Neural cell (in vitro differentiated cells): Measurements from ENCODE around the gene AFF3. TPM values are rescaled to one million over a fixed set of nuclear protein-coding genes. Genes with fewer than 3 reads are reported as not detected.

Source experiments
- H2AFZ ChIP-seq: fragments of 200-600, 300-800 bp; sonication (generic), shearing (Covaris generic); 2 replicates; pipeline ENCODE4 v1.6.0; 2014; ENCODE audit warnings: low read depth, mild to moderate bottlenecking, antibody characterized with exemption, low read length, moderate library complexity
- H3F3A ChIP-seq: fragments of 200-600 bp; shearing (Covaris generic); 2 replicates; pipeline ENCODE4 v1.6.1; 2016; ENCODE audit warnings: mild to moderate bottlenecking, moderate library complexity, mixed read lengths, antibody characterized with exemption, low read length; ENCODE audit not compliant: insufficient read depth, poor library complexity, severe bottlenecking
- H3K27ac ChIP-seq: fragments of 200-600, 300-800 bp; sonication (generic), shearing (Covaris generic); 2 replicates; pipeline ENCODE4 v1.5.1; 2014; ENCODE audit warnings: mild to moderate bottlenecking, low read length, moderate library complexity
- H3K27me3 ChIP-seq: fragments of 300-800, 200-600 bp; sonication (generic), shearing (Covaris generic); 2 replicates; pipeline ENCODE4 v1.6.0; 2014; ENCODE audit warnings: mild to moderate bottlenecking, low read depth, low read length, moderate library complexity; ENCODE audit not compliant: insufficient read depth
- H3K36me3 ChIP-seq: fragments of 300-800, 200-600 bp; sonication (generic), shearing (Covaris generic); 2 replicates; pipeline ENCODE4 v1.5.1; 2014; ENCODE audit warnings: mild to moderate bottlenecking, antibody characterized with exemption, low read length, moderate library complexity; ENCODE audit not compliant: insufficient read depth
- H3K4me2 ChIP-seq: fragments of 300-800, 200-600 bp; sonication (generic), shearing (Covaris generic); 2 replicates; pipeline ENCODE4 v1.6.0; 2014; ENCODE audit warnings: mild to moderate bottlenecking, low read length
- H3K4me3 ChIP-seq: fragments of 300-800, 200-600 bp; sonication (generic), shearing (Covaris generic); 2 replicates; pipeline ENCODE4 v1.5.1; 2014; ENCODE audit warnings: mild to moderate bottlenecking, low read length, moderate library complexity
- H3K79me2 ChIP-seq: fragments of 200-600 bp; shearing (Covaris generic); replicated peaks from 2 replicates; pipeline ENCODE4 v1.6.0; 2014; ENCODE audit warnings: mild to moderate bottlenecking, low read length, moderate library complexity; ENCODE audit not compliant: insufficient read depth
- H3K9ac ChIP-seq: fragments of 300-800, 200-600 bp; sonication (generic), shearing (Covaris generic); 2 replicates; pipeline ENCODE4 v1.6.1; 2016; ENCODE audit warnings: mild to moderate bottlenecking, low read length, mixed read lengths
- H3K9me2 ChIP-seq: fragments of 200-600 bp; shearing (Covaris generic); 2 replicates; pipeline ENCODE4 v1.6.1; 2016; ENCODE audit warnings: mild to moderate bottlenecking, low read length, mixed read lengths; ENCODE audit not compliant: insufficient read depth
- H3K9me3 ChIP-seq: fragments of 200-600, 300-800 bp; sonication (generic), shearing (Covaris generic); 2 replicates; pipeline ENCODE4 v1.6.1; 2016; ENCODE audit warnings: mild to moderate bottlenecking, mixed run types, low read length, moderate library complexity, mixed read lengths
- H4K20me1 ChIP-seq: fragments of 200-600 bp; shearing (Covaris generic); 2 replicates; pipeline ENCODE4 v1.6.1; 2016; ENCODE audit warnings: mild to moderate bottlenecking, mixed run types; ENCODE audit not compliant: insufficient read depth
- EP300 ChIP-seq: fragments of 450-650 bp; conservative IDR thresholded peaks from 2 replicates; pipeline ENCODE4 v1.6.1; 2014; ENCODE audit warnings: antibody characterized with exemption, mild to moderate bottlenecking, moderate library complexity; ENCODE audit not compliant: poor library complexity, severe bottlenecking
- EZH2 ChIP-seq: fragments of 200-600, 300-800 bp; shearing (Covaris generic), sonication (generic); IDR thresholded peaks from 2 replicates; pipeline ENCODE4 v1.6.1; 2014; ENCODE audit warnings: antibody characterized with exemption, low read length, borderline replicate concordance, mild to moderate bottlenecking; ENCODE audit not compliant: insufficient read depth, poor library complexity, severe bottlenecking
- POLR2AphosphoS5 ChIP-seq: IDR thresholded peaks from 2 replicates; pipeline ENCODE4 v1.6.1; 2012
- RAD21 ChIP-seq: fragments of 450-650 bp; conservative IDR thresholded peaks from 2 replicates; pipeline ENCODE4 v1.6.1; 2014; ENCODE audit warnings: antibody characterized with exemption, mild to moderate bottlenecking, moderate library complexity
- SMC3 ChIP-seq: fragments of 450-650 bp; conservative IDR thresholded peaks from 2 replicates; pipeline ENCODE4 v1.6.1; 2014; ENCODE audit warnings: antibody characterized with exemption, mild to moderate bottlenecking, moderate library complexity; ENCODE audit not compliant: poor library complexity
- TAF1 ChIP-seq: IDR thresholded peaks from 2 replicates; pipeline ENCODE4 v1.6.1; 2012; ENCODE audit warnings: low read depth
- polyA plus RNA-seq: library from polyadenylated mRNA; depleted of rRNA; stranded (reverse); fragments of >200 nt; gene quantifications from 2 replicates; pipeline ENCODE4 v1.2.3, GENCODE V29; 2014
- TF ChIP-seq, protein P1 (sequence below): fragments of 450-650 bp; IDR thresholded peaks from 2 replicates; pipeline ENCODE4 v1.5.1; 2014; ENCODE audit warnings: antibody characterized with exemption, mild to moderate bottlenecking, moderate library complexity; ENCODE audit not compliant: poor library complexity, severe bottlenecking
- TF ChIP-seq, protein P2 (sequence below): IDR thresholded peaks from 2 replicates; pipeline ENCODE4 v1.6.1; 2012; ENCODE audit warnings: borderline replicate concordance

Gene AFF3
- polyA plus RNA-seq, 1 donor from 2014 or later: 5.1 TPM

DNA sequence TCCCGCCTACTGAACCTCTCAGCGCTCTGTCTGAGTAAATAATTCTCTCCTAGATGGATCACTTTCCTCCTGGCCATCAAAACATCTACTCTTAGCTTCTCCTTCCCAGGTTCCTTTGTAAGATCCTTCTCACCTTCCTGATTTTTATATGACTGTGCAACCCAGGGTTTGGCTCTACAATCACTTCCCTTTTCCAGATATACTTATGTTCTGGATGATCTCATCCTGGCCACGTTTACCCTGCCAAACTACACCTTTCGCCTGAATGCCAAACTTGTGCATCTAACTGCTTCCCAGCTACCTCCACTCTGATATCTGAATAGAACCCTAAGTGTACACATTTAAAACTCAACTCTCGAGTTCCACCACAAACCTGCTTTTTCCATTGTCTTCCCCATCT lies 362.1 kb downstream of the AFF3 start:
- no peaks in the 10 kb centered on the region for H3K36me3 ChIP-seq
- no peaks in the 10 kb centered on the region for H3K27me3 ChIP-seq
- no peak overlapping the region for H3K9ac ChIP-seq
- no peaks in the 10 kb centered on the region for H3K9me2 ChIP-seq
- no peak overlapping the region for H3K4me3 ChIP-seq
- no peaks in the 10 kb centered on the region for H3K79me2 ChIP-seq
- no peak overlapping the region for H3K4me2 ChIP-seq
- H2AFZ ChIP-seq: no peak overlapping the region
- no peaks in the 10 kb centered on the region for H3F3A ChIP-seq
- no peaks in the 10 kb centered on the region for H4K20me1 ChIP-seq
- H3K27ac ChIP-seq: no peak overlapping the region
- TF ChIP-seq SMC3 (no peak), RAD21 (no peak), TAF1 (no peak), POLR2AphosphoS5 (no peak)
- TF ChIP-seq, protein P1, sequence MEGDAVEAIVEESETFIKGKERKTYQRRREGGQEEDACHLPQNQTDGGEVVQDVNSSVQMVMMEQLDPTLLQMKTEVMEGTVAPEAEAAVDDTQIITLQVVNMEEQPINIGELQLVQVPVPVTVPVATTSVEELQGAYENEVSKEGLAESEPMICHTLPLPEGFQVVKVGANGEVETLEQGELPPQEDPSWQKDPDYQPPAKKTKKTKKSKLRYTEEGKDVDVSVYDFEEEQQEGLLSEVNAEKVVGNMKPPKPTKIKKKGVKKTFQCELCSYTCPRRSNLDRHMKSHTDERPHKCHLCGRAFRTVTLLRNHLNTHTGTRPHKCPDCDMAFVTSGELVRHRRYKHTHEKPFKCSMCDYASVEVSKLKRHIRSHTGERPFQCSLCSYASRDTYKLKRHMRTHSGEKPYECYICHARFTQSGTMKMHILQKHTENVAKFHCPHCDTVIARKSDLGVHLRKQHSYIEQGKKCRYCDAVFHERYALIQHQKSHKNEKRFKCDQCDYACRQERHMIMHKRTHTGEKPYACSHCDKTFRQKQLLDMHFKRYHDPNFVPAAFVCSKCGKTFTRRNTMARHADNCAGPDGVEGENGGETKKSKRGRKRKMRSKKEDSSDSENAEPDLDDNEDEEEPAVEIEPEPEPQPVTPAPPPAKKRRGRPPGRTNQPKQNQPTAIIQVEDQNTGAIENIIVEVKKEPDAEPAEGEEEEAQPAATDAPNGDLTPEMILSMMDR: no peak
- TF ChIP-seq, protein P2, sequence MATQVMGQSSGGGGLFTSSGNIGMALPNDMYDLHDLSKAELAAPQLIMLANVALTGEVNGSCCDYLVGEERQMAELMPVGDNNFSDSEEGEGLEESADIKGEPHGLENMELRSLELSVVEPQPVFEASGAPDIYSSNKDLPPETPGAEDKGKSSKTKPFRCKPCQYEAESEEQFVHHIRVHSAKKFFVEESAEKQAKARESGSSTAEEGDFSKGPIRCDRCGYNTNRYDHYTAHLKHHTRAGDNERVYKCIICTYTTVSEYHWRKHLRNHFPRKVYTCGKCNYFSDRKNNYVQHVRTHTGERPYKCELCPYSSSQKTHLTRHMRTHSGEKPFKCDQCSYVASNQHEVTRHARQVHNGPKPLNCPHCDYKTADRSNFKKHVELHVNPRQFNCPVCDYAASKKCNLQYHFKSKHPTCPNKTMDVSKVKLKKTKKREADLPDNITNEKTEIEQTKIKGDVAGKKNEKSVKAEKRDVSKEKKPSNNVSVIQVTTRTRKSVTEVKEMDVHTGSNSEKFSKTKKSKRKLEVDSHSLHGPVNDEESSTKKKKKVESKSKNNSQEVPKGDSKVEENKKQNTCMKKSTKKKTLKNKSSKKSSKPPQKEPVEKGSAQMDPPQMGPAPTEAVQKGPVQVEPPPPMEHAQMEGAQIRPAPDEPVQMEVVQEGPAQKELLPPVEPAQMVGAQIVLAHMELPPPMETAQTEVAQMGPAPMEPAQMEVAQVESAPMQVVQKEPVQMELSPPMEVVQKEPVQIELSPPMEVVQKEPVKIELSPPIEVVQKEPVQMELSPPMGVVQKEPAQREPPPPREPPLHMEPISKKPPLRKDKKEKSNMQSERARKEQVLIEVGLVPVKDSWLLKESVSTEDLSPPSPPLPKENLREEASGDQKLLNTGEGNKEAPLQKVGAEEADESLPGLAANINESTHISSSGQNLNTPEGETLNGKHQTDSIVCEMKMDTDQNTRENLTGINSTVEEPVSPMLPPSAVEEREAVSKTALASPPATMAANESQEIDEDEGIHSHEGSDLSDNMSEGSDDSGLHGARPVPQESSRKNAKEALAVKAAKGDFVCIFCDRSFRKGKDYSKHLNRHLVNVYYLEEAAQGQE: no peak
- peaks cover 5% of the 10 kb centered on the region for H3K9me3 ChIP-seq

DNA sequence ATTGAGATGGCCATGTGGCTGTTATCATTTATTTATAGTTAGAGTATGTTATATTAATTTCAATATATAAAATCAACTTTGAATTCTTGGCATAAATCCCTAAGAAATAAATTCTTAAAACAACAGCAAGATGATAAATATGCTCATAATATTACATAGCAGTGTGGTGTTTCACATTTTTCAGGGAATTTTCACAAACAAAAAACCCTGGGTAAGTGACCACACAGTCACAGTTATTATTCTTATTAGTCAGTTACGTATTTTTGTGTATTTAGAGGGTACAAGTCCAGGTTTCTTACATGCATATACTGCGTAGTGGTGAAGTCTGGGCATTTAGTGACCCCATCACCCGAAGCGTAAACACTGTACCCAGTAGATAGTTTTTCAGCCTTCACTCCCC lies 363.1 kb downstream of the AFF3 start:
- Histone ChIP-seq H3K27ac (no peak overlapping the region), H4K20me1 (no peaks in the 10 kb centered on the region), H3K4me2 (no peak overlapping the region), H3F3A (no peaks in the 10 kb centered on the region), H3K27me3 (no peaks in the 10 kb centered on the region), H3K9me2 (no peaks in the 10 kb centered on the region), H3K9ac (no peak overlapping the region), H3K79me2 (no peaks in the 10 kb centered on the region), H3K4me3 (no peak overlapping the region), H2AFZ (no peak overlapping the region), H3K9me3 (peaks cover 5% of the 10 kb centered on the region), H3K36me3 (no peaks in the 10 kb centered on the region)
- TF ChIP-seq, protein P1: no peak
- TF ChIP-seq, protein P2: no peak
- TF ChIP-seq EZH2 (no peak), EP300 (no peak), TAF1 (no peak)
